Measurements from ENCODE around the gene LARP1. TPM values are rescaled to one million over a fixed set of nuclear protein-coding genes. Genes with fewer than 3 reads are reported as not detected.

Gene LARP1
- total RNA-seq, 2 donors from 2014 or later, result 99.8 to 129 TPM

GRCh38 chr5:154770111-154770510, 14.9 kb downstream of the LARP1 start:
- ATAC-seq (ENCODE audit: insufficient number of reproducible peaks, low FRiP score, low read depth) (no peak), DNase-seq (ENCODE audit: low spot score) (no peak)
- Histone ChIP-seq H3K9me3 (no peaks in the 10 kb centered on the region), H3K36me3 (no peaks in the 10 kb centered on the region), H3K4me3 (no peak overlapping the region), H3K4me1 (ENCODE audit: control insufficient read depth in 1 of 2, low read depth in 2 of 2) (peaks cover 40 to 90% of the 10 kb centered on the region in 2 donors), H3K27ac (peak overlapping the region in 1 of 2 donors; percentile 49), H3K27me3 (replicated peaks; ENCODE audit: insufficient read depth) (no peaks in the 10 kb centered on the region)
- TF ChIP-seq, protein P1, sequence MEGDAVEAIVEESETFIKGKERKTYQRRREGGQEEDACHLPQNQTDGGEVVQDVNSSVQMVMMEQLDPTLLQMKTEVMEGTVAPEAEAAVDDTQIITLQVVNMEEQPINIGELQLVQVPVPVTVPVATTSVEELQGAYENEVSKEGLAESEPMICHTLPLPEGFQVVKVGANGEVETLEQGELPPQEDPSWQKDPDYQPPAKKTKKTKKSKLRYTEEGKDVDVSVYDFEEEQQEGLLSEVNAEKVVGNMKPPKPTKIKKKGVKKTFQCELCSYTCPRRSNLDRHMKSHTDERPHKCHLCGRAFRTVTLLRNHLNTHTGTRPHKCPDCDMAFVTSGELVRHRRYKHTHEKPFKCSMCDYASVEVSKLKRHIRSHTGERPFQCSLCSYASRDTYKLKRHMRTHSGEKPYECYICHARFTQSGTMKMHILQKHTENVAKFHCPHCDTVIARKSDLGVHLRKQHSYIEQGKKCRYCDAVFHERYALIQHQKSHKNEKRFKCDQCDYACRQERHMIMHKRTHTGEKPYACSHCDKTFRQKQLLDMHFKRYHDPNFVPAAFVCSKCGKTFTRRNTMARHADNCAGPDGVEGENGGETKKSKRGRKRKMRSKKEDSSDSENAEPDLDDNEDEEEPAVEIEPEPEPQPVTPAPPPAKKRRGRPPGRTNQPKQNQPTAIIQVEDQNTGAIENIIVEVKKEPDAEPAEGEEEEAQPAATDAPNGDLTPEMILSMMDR (IDR thresholded peaks at IDR 0.05), result no peak

DNA sequence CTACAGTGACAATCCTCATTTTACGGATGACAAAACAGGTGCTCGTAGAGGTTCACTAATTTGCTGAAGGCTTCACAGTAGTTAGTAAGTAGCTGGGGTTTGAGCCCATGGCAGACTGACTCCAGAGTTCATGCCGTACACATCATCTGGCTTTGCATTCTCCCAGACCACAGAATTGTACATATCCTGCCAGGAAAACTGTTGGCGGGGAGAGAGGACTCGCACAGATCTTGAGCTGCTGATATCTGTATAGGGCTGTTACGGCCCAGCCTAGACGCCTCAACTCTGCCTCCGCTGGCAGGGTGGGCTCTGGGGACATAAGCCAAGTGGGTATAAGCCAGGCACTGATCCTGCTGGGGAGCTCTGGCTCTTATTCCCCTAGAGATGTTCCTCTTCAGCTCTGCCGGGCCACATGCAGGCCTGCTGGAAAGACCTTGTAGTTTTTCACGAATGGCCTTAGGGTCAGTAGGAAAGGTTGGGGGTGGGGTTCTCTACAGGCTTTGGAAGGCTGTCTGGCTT, 16.3 kb downstream of the LARP1 start:
- peak overlapping the region; percentile 31 for H3K4me3 ChIP-seq
- H3K4me1 ChIP-seq (ENCODE audit: control insufficient read depth in 1 of 2, low read depth in 2 of 2), result peaks cover 48 to 89% of the 10 kb centered on the region in 2 donors
- peak overlapping the region; percentile 49 for H3K27ac ChIP-seq
- no peaks in the 10 kb centered on the region for H3K27me3 ChIP-seq (replicated peaks; ENCODE audit: insufficient read depth)
- H3K9me3 ChIP-seq, result no peaks in the 10 kb centered on the region
- H3K36me3 ChIP-seq, result no peaks in the 10 kb centered on the region
- DNase-seq (ENCODE audit: low spot score) (no peak), ATAC-seq (ENCODE audit: insufficient number of reproducible peaks, low FRiP score, low read depth) (no peak)
- TF ChIP-seq, protein P1 (IDR thresholded peaks at IDR 0.05), result no peak

DNA sequence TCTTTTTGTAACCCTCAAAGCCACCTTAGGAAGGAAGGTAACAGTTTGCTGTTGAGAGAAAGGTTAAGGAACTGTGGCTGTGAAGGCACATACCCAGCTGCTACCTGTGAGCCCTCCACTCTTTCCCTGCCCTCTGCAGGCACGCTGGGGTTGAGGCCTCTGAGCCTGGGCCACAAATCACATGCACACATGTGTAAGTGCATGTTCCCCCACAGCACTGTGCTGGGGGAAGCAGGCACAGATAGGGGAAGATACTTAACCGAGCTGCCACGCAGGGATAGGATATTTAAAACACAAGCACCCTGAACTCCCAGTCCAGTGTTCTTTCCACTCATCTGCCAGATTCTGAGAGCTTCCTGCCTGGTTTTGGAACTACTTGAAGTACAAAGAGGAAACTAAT, 18.1 kb downstream of the LARP1 start:
- DNase-seq (ENCODE audit: low spot score), result no peak
- H3K36me3 ChIP-seq, result no peaks in the 10 kb centered on the region
- TF ChIP-seq, protein P1 (IDR thresholded peaks at IDR 0.05), result no peak
- H3K4me3 ChIP-seq, result no peak overlapping the region
- no peaks in the 10 kb centered on the region for H3K9me3 ChIP-seq
- H3K27me3 ChIP-seq (replicated peaks; ENCODE audit: insufficient read depth), result no peaks in the 10 kb centered on the region
- H3K27ac ChIP-seq, result no peak overlapping the region
- H3K4me1 ChIP-seq (ENCODE audit: control insufficient read depth in 1 of 2, low read depth in 2 of 2), result peaks cover 37 to 87% of the 10 kb centered on the region in 2 donors
- no peak for ATAC-seq (ENCODE audit: insufficient number of reproducible peaks, low FRiP score, low read depth)

GRCh38 chr5:154776167-154776566, 21.0 kb downstream of the LARP1 start:
- Histone ChIP-seq H3K27me3 (replicated peaks; ENCODE audit: insufficient read depth) (no peaks in the 10 kb centered on the region), H3K36me3 (no peaks in the 10 kb centered on the region), H3K9me3 (no peaks in the 10 kb centered on the region), H3K4me3 (no peak overlapping the region), H3K27ac (no peak overlapping the region), H3K4me1 (ENCODE audit: control insufficient read depth in 1 of 2, low read depth in 2 of 2) (peaks cover 19 to 86% of the 10 kb centered on the region in 2 donors)
- no peak for DNase-seq (ENCODE audit: low spot score)
- no peak for ATAC-seq (ENCODE audit: insufficient number of reproducible peaks, low FRiP score, low read depth)
- TF ChIP-seq, protein P1 (IDR thresholded peaks at IDR 0.05), result no peak

- no peak overlapping the region for H3K27ac ChIP-seq
- no peaks in the 10 kb centered on the region for H3K36me3 ChIP-seq
- H3K4me3 ChIP-seq, result no peak overlapping the region
- ATAC-seq (ENCODE audit: insufficient number of reproducible peaks, low FRiP score, low read depth), result no peak
- H3K9me3 ChIP-seq, result no peaks in the 10 kb centered on the region
- H3K4me1 ChIP-seq (ENCODE audit: control insufficient read depth in 1 of 2, low read depth in 2 of 2), result peaks cover 30 to 88% of the 10 kb centered on the region in 2 donors
- H3K27me3 ChIP-seq (replicated peaks; ENCODE audit: insufficient read depth), result no peaks in the 10 kb centered on the region
- no peak for DNase-seq (ENCODE audit: low spot score)
- TF ChIP-seq, protein P1 (IDR thresholded peaks at IDR 0.05), result no peak
Observed at GRCh38 chr5:154778534-154778933, 23.4 kb downstream of the LARP1 start.
